ENCODE data around the gene MDM1. TPM values are rescaled to one million over a fixed set of nuclear protein-coding genes. Genes with fewer than 3 reads are reported as not detected.

MDM1 gene
- total and polyA plus RNA-seq, 2 donors: 27.6 to 28.5 TPM

- peaks cover 10 to 30% of the 10 kb centered on the region in 2 donors for H3K4me1 ChIP-seq (ENCODE audit: control insufficient read depth in 2 of 2, insufficient read depth in 2 of 2, low read length in 2 of 2)
- no peaks in the 10 kb centered on the region for H3K9me3 ChIP-seq (ENCODE audit: control insufficient read depth in 2 of 2, insufficient read depth in 1 of 2, low read length in 1 of 2)
- 56% methylated on average over 18 of the region's 18 CpGs for WGBS
- H3K4me3 ChIP-seq (ENCODE audit: low read length in 2 of 2): peak overlapping the region; percentile 82 to 90
- no peaks in the 10 kb centered on the region for H3K27me3 ChIP-seq (ENCODE audit: control insufficient read depth in 2 of 2, insufficient read depth in 1 of 2, low read length in 1 of 2)
- H3K36me3 ChIP-seq (ENCODE audit: control insufficient read depth in 2 of 2, insufficient read depth in 2 of 2, low read length in 1 of 2): peaks cover 0 to 11% of the 10 kb centered on the region in 2 donors
- DNase-seq (ENCODE audit: low read depth in 6 of 9, low spot score in 9 of 9): no peak
- H3K27ac ChIP-seq (ENCODE audit: low read depth in 1 of 2, low read length in 1 of 2): peak overlapping the region; percentile 88 to 91
Measured at GRCh38 chr12:68332728-68333630, 817 bp upstream of the MDM1 start.

GRCh38 chr12:68331500-68331868, 678 bp downstream of the MDM1 start:
- WGBS: 41% methylated on average over 9 of the region's 9 CpGs
- H3K27me3 ChIP-seq (ENCODE audit: control insufficient read depth in 2 of 2, insufficient read depth in 1 of 2, low read length in 1 of 2): no peaks in the 10 kb centered on the region
- H3K4me1 ChIP-seq (ENCODE audit: control insufficient read depth in 2 of 2, insufficient read depth in 2 of 2, low read length in 2 of 2): peaks cover 10 to 30% of the 10 kb centered on the region in 2 donors
- peaks cover 7 to 19% of the 10 kb centered on the region in 2 donors for H3K36me3 ChIP-seq (ENCODE audit: control insufficient read depth in 2 of 2, insufficient read depth in 2 of 2, low read length in 1 of 2)
- H3K4me3 ChIP-seq (ENCODE audit: low read length in 2 of 2): peak overlapping the region; percentile 82 to 90
- H3K9me3 ChIP-seq (ENCODE audit: control insufficient read depth in 2 of 2, insufficient read depth in 1 of 2, low read length in 1 of 2): no peaks in the 10 kb centered on the region
- peak in 2 of 9 donors; percentile 7 to 12 for DNase-seq (ENCODE audit: low read depth in 6 of 9, low spot score in 9 of 9)
- H3K27ac ChIP-seq (ENCODE audit: low read depth in 1 of 2, low read length in 1 of 2): peak overlapping the region; percentile 88 to 91

- Histone ChIP-seq H3K27me3 (ENCODE audit: control insufficient read depth in 2 of 2, insufficient read depth in 1 of 2, low read length in 1 of 2) (no peaks in the 10 kb centered on the region), H3K9me3 (ENCODE audit: control insufficient read depth in 2 of 2, insufficient read depth in 1 of 2, low read length in 1 of 2) (no peaks in the 10 kb centered on the region), H3K4me3 (ENCODE audit: low read length in 2 of 2) (no peak overlapping the region), H3K36me3 (ENCODE audit: control insufficient read depth in 2 of 2, insufficient read depth in 2 of 2, low read length in 1 of 2) (peaks cover 12 to 20% of the 10 kb centered on the region in 2 donors), H3K4me1 (ENCODE audit: control insufficient read depth in 2 of 2, insufficient read depth in 2 of 2, low read length in 2 of 2) (peaks cover 6 to 18% of the 10 kb centered on the region in 2 donors), H3K27ac (ENCODE audit: low read depth in 1 of 2, low read length in 1 of 2) (no peak overlapping the region)
- 96% methylated on average over 3 of the region's 3 CpGs for WGBS
- no peak for DNase-seq (ENCODE audit: low read depth in 6 of 9, low spot score in 9 of 9)
Measured at GRCh38 chr12:68327896-68328295, 4.3 kb downstream of the MDM1 start.

GRCh38 chr12:68326716-68327115, 5.4 kb downstream of the MDM1 start:
- no peak overlapping the region for H3K4me3 ChIP-seq (ENCODE audit: low read length in 2 of 2)
- 98% methylated on average over 3 of the region's 3 CpGs for WGBS
- no peak overlapping the region for H3K27ac ChIP-seq (ENCODE audit: low read depth in 1 of 2, low read length in 1 of 2)
- no peaks in the 10 kb centered on the region for H3K9me3 ChIP-seq (ENCODE audit: control insufficient read depth in 2 of 2, insufficient read depth in 1 of 2, low read length in 1 of 2)
- H3K27me3 ChIP-seq (ENCODE audit: control insufficient read depth in 2 of 2, insufficient read depth in 1 of 2, low read length in 1 of 2): no peaks in the 10 kb centered on the region
- H3K36me3 ChIP-seq (ENCODE audit: control insufficient read depth in 2 of 2, insufficient read depth in 2 of 2, low read length in 1 of 2): peaks cover 12 to 28% of the 10 kb centered on the region in 2 donors
- no peak for DNase-seq (ENCODE audit: low read depth in 6 of 9, low spot score in 9 of 9)
- H3K4me1 ChIP-seq (ENCODE audit: control insufficient read depth in 2 of 2, insufficient read depth in 2 of 2, low read length in 2 of 2): peaks cover 6 to 12% of the 10 kb centered on the region in 2 donors

GRCh38 chr12:68325966-68326365, 6.2 kb downstream of the MDM1 start:
- H3K4me3 ChIP-seq (ENCODE audit: low read length in 2 of 2): no peak overlapping the region
- H3K27me3 ChIP-seq (ENCODE audit: control insufficient read depth in 2 of 2, insufficient read depth in 1 of 2, low read length in 1 of 2): no peaks in the 10 kb centered on the region
- WGBS: 96% methylated on average over 1 of the region's 1 CpG
- no peak for DNase-seq (ENCODE audit: low read depth in 6 of 9, low spot score in 9 of 9)
- H3K9me3 ChIP-seq (ENCODE audit: control insufficient read depth in 2 of 2, insufficient read depth in 1 of 2, low read length in 1 of 2): no peaks in the 10 kb centered on the region
- H3K36me3 ChIP-seq (ENCODE audit: control insufficient read depth in 2 of 2, insufficient read depth in 2 of 2, low read length in 1 of 2): peaks cover 12 to 32% of the 10 kb centered on the region in 2 donors
- peaks cover 0 to 4% of the 10 kb centered on the region in 2 donors for H3K4me1 ChIP-seq (ENCODE audit: control insufficient read depth in 2 of 2, insufficient read depth in 2 of 2, low read length in 2 of 2)
- no peak overlapping the region for H3K27ac ChIP-seq (ENCODE audit: low read depth in 1 of 2, low read length in 1 of 2)

GRCh38 chr12:68324531-68324930, 7.6 kb downstream of the MDM1 start:
- WGBS: 97% methylated on average over 3 of the region's 3 CpGs
- peaks cover 12 to 34% of the 10 kb centered on the region in 2 donors for H3K36me3 ChIP-seq (ENCODE audit: control insufficient read depth in 2 of 2, insufficient read depth in 2 of 2, low read length in 1 of 2)
- no peaks in the 10 kb centered on the region for H3K9me3 ChIP-seq (ENCODE audit: control insufficient read depth in 2 of 2, insufficient read depth in 1 of 2, low read length in 1 of 2)
- H3K4me1 ChIP-seq (ENCODE audit: control insufficient read depth in 2 of 2, insufficient read depth in 2 of 2, low read length in 2 of 2): no peaks in the 10 kb centered on the region
- H3K27me3 ChIP-seq (ENCODE audit: control insufficient read depth in 2 of 2, insufficient read depth in 1 of 2, low read length in 1 of 2): no peaks in the 10 kb centered on the region
- no peak overlapping the region for H3K27ac ChIP-seq (ENCODE audit: low read depth in 1 of 2, low read length in 1 of 2)
- no peak for DNase-seq (ENCODE audit: low read depth in 6 of 9, low spot score in 9 of 9)
- no peak overlapping the region for H3K4me3 ChIP-seq (ENCODE audit: low read length in 2 of 2)

- 98% methylated on average over 2 of the region's 2 CpGs for WGBS
- Histone ChIP-seq H3K27ac (ENCODE audit: low read depth in 1 of 2, low read length in 1 of 2) (no peak overlapping the region), H3K27me3 (ENCODE audit: control insufficient read depth in 2 of 2, insufficient read depth in 1 of 2, low read length in 1 of 2) (no peaks in the 10 kb centered on the region), H3K9me3 (ENCODE audit: control insufficient read depth in 2 of 2, insufficient read depth in 1 of 2, low read length in 1 of 2) (no peaks in the 10 kb centered on the region), H3K4me1 (ENCODE audit: control insufficient read depth in 2 of 2, insufficient read depth in 2 of 2, low read length in 2 of 2) (no peaks in the 10 kb centered on the region), H3K4me3 (ENCODE audit: low read length in 2 of 2) (no peak overlapping the region), H3K36me3 (ENCODE audit: control insufficient read depth in 2 of 2, insufficient read depth in 2 of 2, low read length in 1 of 2) (peaks cover 9 to 22% of the 10 kb centered on the region in 2 donors)
- no peak for DNase-seq (ENCODE audit: low read depth in 6 of 9, low spot score in 9 of 9)
Measured at GRCh38 chr12:68321140-68321539, 11.0 kb downstream of the MDM1 start.

- Histone ChIP-seq H3K4me1 (ENCODE audit: control insufficient read depth in 2 of 2, insufficient read depth in 2 of 2, low read length in 2 of 2) (no peaks in the 10 kb centered on the region), H3K27me3 (ENCODE audit: control insufficient read depth in 2 of 2, insufficient read depth in 1 of 2, low read length in 1 of 2) (no peaks in the 10 kb centered on the region), H3K9me3 (ENCODE audit: control insufficient read depth in 2 of 2, insufficient read depth in 1 of 2, low read length in 1 of 2) (no peaks in the 10 kb centered on the region), H3K4me3 (ENCODE audit: low read length in 2 of 2) (no peak overlapping the region), H3K27ac (ENCODE audit: low read depth in 1 of 2, low read length in 1 of 2) (no peak overlapping the region), H3K36me3 (ENCODE audit: control insufficient read depth in 2 of 2, insufficient read depth in 2 of 2, low read length in 1 of 2) (peaks cover 4 to 22% of the 10 kb centered on the region in 2 donors)
- WGBS: 93% methylated on average over 11 of the region's 11 CpGs
- no peak for DNase-seq (ENCODE audit: low read depth in 6 of 9, low spot score in 9 of 9)
Measured at GRCh38 chr12:68319988-68320623, 12.1 kb downstream of the MDM1 start.

- 97% methylated on average over 1 of the region's 1 CpG for WGBS
- H3K4me1 ChIP-seq (ENCODE audit: control insufficient read depth in 2 of 2, insufficient read depth in 2 of 2, low read length in 2 of 2): no peaks in the 10 kb centered on the region
- no peaks in the 10 kb centered on the region for H3K27me3 ChIP-seq (ENCODE audit: control insufficient read depth in 2 of 2, insufficient read depth in 1 of 2, low read length in 1 of 2)
- H3K9me3 ChIP-seq (ENCODE audit: control insufficient read depth in 2 of 2, insufficient read depth in 1 of 2, low read length in 1 of 2): no peaks in the 10 kb centered on the region
- DNase-seq (ENCODE audit: low read depth in 6 of 9, low spot score in 9 of 9): peak in 8 of 9 donors; percentile 22 to 68 (median 47)
- H3K27ac ChIP-seq (ENCODE audit: low read depth in 1 of 2, low read length in 1 of 2): no peak overlapping the region
- H3K36me3 ChIP-seq (ENCODE audit: control insufficient read depth in 2 of 2, insufficient read depth in 2 of 2, low read length in 1 of 2): peaks cover 13 to 34% of the 10 kb centered on the region in 2 donors
- no peak overlapping the region for H3K4me3 ChIP-seq (ENCODE audit: low read length in 2 of 2)
Measured at GRCh38 chr12:68317047-68317667, 15.0 kb downstream of the MDM1 start.

Data from thymus (tissue), 11 donors.